Peyer's patch (tissue), 4 donors: Measurements from ENCODE around the gene TMEM150A.
"Not testable (repeated sequence)": the region's sequence is repeated elsewhere in the genome, so short reads cannot be mapped to it uniquely, and the experiment has no call there.

Experiments
- POLR2A ChIP-seq, 2 donors: fragments of 450-650 bp; IDR thresholded peaks; one replicate each; pipeline ENCODE4 v1.5.1; 2017; ENCODE audit warnings: antibody characterized with exemption in 2 of 2, mild to moderate bottlenecking in 2 of 2, moderate library complexity in 2 of 2
- TF ChIP-seq, protein P1 (sequence below), 6 experiments: fragments of 450-650 bp in 4 of 6; fragments of 200-600 bp in 2 of 6; sonication (generic) in 1 of 6; IDR thresholded peaks; one replicate each; pipeline ENCODE4 v1.5.1; 2017 to 2019; ENCODE audit warnings: antibody characterized with exemption in 6 of 6, mild to moderate bottlenecking in 3 of 6, moderate library complexity in 1 of 6

DNA sequence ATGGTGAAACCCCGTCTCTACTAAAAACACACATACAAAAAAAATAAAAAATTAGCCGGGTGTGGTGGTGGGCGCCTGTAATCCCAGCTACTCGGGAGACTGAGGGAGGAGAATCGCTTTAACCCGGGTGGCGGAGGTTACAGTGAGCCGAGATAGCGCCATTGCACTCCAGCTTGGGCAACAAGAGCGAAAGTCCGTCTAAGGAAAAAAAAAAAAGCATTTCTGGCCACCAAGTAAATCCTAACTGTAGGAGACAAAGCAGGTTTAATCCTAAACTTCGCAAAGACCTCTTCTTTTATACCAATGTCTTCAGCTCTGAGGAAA lies 42.1 kb downstream of the TMEM150A start:
- not testable (repeated sequence) for TF ChIP-seq POLR2A (IDR thresholded peaks at IDR 0.05)
- TF ChIP-seq, protein P1, sequence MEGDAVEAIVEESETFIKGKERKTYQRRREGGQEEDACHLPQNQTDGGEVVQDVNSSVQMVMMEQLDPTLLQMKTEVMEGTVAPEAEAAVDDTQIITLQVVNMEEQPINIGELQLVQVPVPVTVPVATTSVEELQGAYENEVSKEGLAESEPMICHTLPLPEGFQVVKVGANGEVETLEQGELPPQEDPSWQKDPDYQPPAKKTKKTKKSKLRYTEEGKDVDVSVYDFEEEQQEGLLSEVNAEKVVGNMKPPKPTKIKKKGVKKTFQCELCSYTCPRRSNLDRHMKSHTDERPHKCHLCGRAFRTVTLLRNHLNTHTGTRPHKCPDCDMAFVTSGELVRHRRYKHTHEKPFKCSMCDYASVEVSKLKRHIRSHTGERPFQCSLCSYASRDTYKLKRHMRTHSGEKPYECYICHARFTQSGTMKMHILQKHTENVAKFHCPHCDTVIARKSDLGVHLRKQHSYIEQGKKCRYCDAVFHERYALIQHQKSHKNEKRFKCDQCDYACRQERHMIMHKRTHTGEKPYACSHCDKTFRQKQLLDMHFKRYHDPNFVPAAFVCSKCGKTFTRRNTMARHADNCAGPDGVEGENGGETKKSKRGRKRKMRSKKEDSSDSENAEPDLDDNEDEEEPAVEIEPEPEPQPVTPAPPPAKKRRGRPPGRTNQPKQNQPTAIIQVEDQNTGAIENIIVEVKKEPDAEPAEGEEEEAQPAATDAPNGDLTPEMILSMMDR (IDR thresholded peaks at IDR 0.05): not testable (repeated sequence)
